ENCODE data around the gene SPART.

SPART gene

GRCh38 chr13:36377826-36378468, 31.8 kb upstream of the SPART start:
- CTCF ChIA-PET, result interaction anchor here (0.9 kb wide), 1 partner anchor 9 kb away, joined by 3 read pairs; no protein-coding TSS in a partner anchor
- TF ChIP-seq CTBP1 (IDR thresholded peaks at IDR 0.05; ENCODE audit: borderline replicate concordance), result no peak
- TF ChIP-seq HDGF (IDR thresholded peaks at IDR 0.05; ENCODE audit: borderline replicate concordance), result no peak
- no peak for TF ChIP-seq NFRKB (IDR thresholded peaks at IDR 0.05)
- TF ChIP-seq L3MBTL2 (conservative IDR thresholded peaks at IDR 0.05), result no peak
- no peak for TF ChIP-seq TARDBP (IDR thresholded peaks at IDR 0.05)

DNA sequence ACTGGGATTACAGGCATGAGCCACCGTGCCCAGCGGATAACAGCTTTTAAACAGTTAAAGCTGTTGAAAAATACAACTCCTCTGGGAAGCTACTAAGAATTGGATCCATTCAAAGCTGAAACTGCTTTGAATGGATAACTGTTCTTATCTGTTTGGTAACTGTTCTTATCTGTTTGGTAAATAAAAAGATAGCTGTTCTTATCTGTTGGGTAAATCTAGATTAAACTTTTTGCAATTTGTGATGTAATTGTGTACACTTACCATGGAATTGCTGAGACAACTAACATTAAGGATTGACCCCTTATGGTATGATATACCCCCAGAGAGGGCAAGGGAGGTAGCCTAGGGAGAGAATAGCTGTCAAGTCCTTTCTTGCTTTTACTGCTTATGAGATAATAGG, 27.9 kb upstream of the SPART start:
- CTCF ChIA-PET, result interaction anchor here (1.1 kb wide), 1 partner anchor 27 kb away, joined by 4 read pairs; no protein-coding TSS in a partner anchor
- POLR2A ChIA-PET, result no interaction called here
- no peak for DNase-seq (ENCODE audit: extremely low spot score)
- no peak for TF ChIP-seq NFRKB (IDR thresholded peaks at IDR 0.05)
- no peak for TF ChIP-seq ELF4 (IDR thresholded peaks at IDR 0.05)
- no peak for TF ChIP-seq BHLHE40 (IDR thresholded peaks at IDR 0.05; ENCODE audit: borderline replicate concordance)
- no peak for TF ChIP-seq CTBP1 (IDR thresholded peaks at IDR 0.05; ENCODE audit: borderline replicate concordance)
- no peak for TF ChIP-seq HDGF (IDR thresholded peaks at IDR 0.05; ENCODE audit: borderline replicate concordance)
- no peak for TF ChIP-seq FOXA1 (IDR thresholded peaks at IDR 0.05)
- no peak for TF ChIP-seq FOXM1 (IDR thresholded peaks at IDR 0.05; ENCODE audit: borderline replicate concordance)
- TF ChIP-seq ARNT (IDR thresholded peaks at IDR 0.05), result no peak
- TF ChIP-seq FOXK2 (IDR thresholded peaks at IDR 0.05), result no peak
- no peak for TF ChIP-seq TARDBP (IDR thresholded peaks at IDR 0.05)
- TF ChIP-seq SUZ12 (IDR thresholded peaks at IDR 0.05), result no peak
- no peak for TF ChIP-seq SP1 (IDR thresholded peaks at IDR 0.05)
- no peak for TF ChIP-seq ZNF384 (IDR thresholded peaks at IDR 0.05)
- TF ChIP-seq LEF1 (IDR thresholded peaks at IDR 0.05; ENCODE audit: borderline replicate concordance), result no peak
- TF ChIP-seq, protein P1, sequence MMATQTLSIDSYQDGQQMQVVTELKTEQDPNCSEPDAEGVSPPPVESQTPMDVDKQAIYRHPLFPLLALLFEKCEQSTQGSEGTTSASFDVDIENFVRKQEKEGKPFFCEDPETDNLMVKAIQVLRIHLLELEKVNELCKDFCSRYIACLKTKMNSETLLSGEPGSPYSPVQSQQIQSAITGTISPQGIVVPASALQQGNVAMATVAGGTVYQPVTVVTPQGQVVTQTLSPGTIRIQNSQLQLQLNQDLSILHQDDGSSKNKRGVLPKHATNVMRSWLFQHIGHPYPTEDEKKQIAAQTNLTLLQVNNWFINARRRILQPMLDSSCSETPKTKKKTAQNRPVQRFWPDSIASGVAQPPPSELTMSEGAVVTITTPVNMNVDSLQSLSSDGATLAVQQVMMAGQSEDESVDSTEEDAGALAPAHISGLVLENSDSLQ (IDR thresholded peaks at IDR 0.05), result no peak
- TF ChIP-seq L3MBTL2 (conservative IDR thresholded peaks at IDR 0.05), result no peak

More at GRCh38 chr13:36377826-36378468, 31.8 kb upstream of the SPART start:
- DNase-seq (ENCODE audit: extremely low spot score), result no peak
- POLR2A ChIA-PET, result no interaction called here

GRCh38 chr13:36371185-36371584, 25.0 kb upstream of the SPART start:
- ChIA-PET CTCF (no interaction called here), POLR2A (no interaction called here)
- DNase-seq (ENCODE audit: extremely low spot score), result no peak
- TF ChIP-seq BHLHE40 (IDR thresholded peaks at IDR 0.05; ENCODE audit: borderline replicate concordance), result no peak
- no peak for TF ChIP-seq L3MBTL2 (conservative IDR thresholded peaks at IDR 0.05)
- TF ChIP-seq ELF4 (IDR thresholded peaks at IDR 0.05), result no peak
- TF ChIP-seq SP1 (IDR thresholded peaks at IDR 0.05), result no peak
- TF ChIP-seq HDGF (IDR thresholded peaks at IDR 0.05; ENCODE audit: borderline replicate concordance), result no peak
- no peak for TF ChIP-seq NFRKB (IDR thresholded peaks at IDR 0.05)
- TF ChIP-seq FOXA1 (IDR thresholded peaks at IDR 0.05), result no peak
- no peak for TF ChIP-seq FOXM1 (IDR thresholded peaks at IDR 0.05; ENCODE audit: borderline replicate concordance)
- no peak for TF ChIP-seq TARDBP (IDR thresholded peaks at IDR 0.05)
- TF ChIP-seq, protein P1 (IDR thresholded peaks at IDR 0.05), result no peak
- TF ChIP-seq CTBP1 (IDR thresholded peaks at IDR 0.05; ENCODE audit: borderline replicate concordance), result no peak
- TF ChIP-seq ZNF384 (IDR thresholded peaks at IDR 0.05), result no peak
- no peak for TF ChIP-seq FOXK2 (IDR thresholded peaks at IDR 0.05)
- no peak for TF ChIP-seq SUZ12 (IDR thresholded peaks at IDR 0.05)
- TF ChIP-seq LEF1 (IDR thresholded peaks at IDR 0.05; ENCODE audit: borderline replicate concordance), result no peak
- TF ChIP-seq ARNT (IDR thresholded peaks at IDR 0.05), result no peak

DNA sequence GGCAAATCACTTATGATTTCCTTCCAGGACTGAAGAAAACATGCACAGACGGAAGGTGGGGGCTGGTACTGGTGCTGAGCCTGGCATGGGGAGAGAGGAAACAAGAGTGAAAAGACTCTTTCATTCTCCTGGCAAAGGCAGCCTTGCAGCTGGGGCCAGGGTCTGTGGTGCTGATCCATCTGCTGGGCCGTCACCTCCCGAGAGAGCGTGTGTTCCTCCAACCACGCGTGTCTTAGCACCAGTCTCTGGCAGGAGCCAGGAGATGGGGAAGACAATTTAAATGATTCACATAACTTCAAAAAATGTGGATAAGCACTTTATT, 23.9 kb upstream of the SPART start:
- CTCF ChIA-PET, result interaction anchor here (1.6 kb wide), 1 partner anchor 23 kb away, joined by 5 read pairs; no protein-coding TSS in a partner anchor
- no peak for DNase-seq (ENCODE audit: extremely low spot score)
- TF ChIP-seq, protein P1 (IDR thresholded peaks at IDR 0.05), result no peak
- TF ChIP-seq FOXM1 (IDR thresholded peaks at IDR 0.05; ENCODE audit: borderline replicate concordance), result no peak
- TF ChIP-seq CTBP1 (IDR thresholded peaks at IDR 0.05; ENCODE audit: borderline replicate concordance), result no peak
- no peak for TF ChIP-seq NFRKB (IDR thresholded peaks at IDR 0.05)
- no peak for TF ChIP-seq HDGF (IDR thresholded peaks at IDR 0.05; ENCODE audit: borderline replicate concordance)
- no peak for TF ChIP-seq ELF4 (IDR thresholded peaks at IDR 0.05)
- no peak for TF ChIP-seq BHLHE40 (IDR thresholded peaks at IDR 0.05; ENCODE audit: borderline replicate concordance)
- TF ChIP-seq LEF1 (IDR thresholded peaks at IDR 0.05; ENCODE audit: borderline replicate concordance), result no peak
- TF ChIP-seq FOXK2 (IDR thresholded peaks at IDR 0.05), result no peak
- no peak for TF ChIP-seq SUZ12 (IDR thresholded peaks at IDR 0.05)
- POLR2A ChIA-PET, result no interaction called here

- CTCF ChIA-PET, result interaction anchor here (1.3 to 1.6 kb wide), 2 partner anchors 8 to 22 kb away, joined by 3 to 5 read pairs; no protein-coding TSS in a partner anchor
- TF ChIP-seq FOXA1 (IDR thresholded peaks at IDR 0.05), result no peak
- POLR2A ChIA-PET, result no interaction called here
- no peak for DNase-seq (ENCODE audit: extremely low spot score)
Measured at GRCh38 chr13:36369268-36370107, 23.3 kb upstream of the SPART start.

DNA sequence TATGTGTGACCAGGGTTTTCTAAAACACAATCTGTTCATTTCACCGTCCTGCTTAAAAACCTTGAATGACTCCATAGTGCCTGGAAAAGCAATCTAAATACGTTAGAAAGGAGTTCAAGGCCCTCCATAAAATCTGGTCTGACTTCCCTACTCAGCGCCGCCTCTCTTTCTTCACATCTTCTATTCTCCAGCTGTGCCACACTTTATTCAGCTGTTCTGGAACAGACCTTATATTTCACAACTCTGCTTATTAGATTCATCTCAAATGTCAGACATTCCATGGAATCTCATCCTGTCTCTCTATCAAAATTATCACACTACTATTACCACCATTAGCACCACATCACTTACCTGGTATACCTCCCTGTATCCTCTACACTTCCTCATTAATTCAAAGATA, 19.8 kb upstream of the SPART start:
- CTCF ChIA-PET, result no interaction called here
- DNase-seq (ENCODE audit: extremely low spot score), result no peak
- TF ChIP-seq FOXK2 (IDR thresholded peaks at IDR 0.05) (no peak), LEF1 (IDR thresholded peaks at IDR 0.05; ENCODE audit: borderline replicate concordance) (no peak), L3MBTL2 (conservative IDR thresholded peaks at IDR 0.05) (no peak), SP1 (IDR thresholded peaks at IDR 0.05) (no peak), HDGF (IDR thresholded peaks at IDR 0.05; ENCODE audit: borderline replicate concordance) (no peak), CTBP1 (IDR thresholded peaks at IDR 0.05; ENCODE audit: borderline replicate concordance) (no peak), ELF4 (IDR thresholded peaks at IDR 0.05) (no peak), TARDBP (IDR thresholded peaks at IDR 0.05) (no peak), BHLHE40 (IDR thresholded peaks at IDR 0.05; ENCODE audit: borderline replicate concordance) (no peak), NFRKB (IDR thresholded peaks at IDR 0.05) (no peak), FOXM1 (IDR thresholded peaks at IDR 0.05; ENCODE audit: borderline replicate concordance) (no peak)
- TF ChIP-seq, protein P1 (IDR thresholded peaks at IDR 0.05), result no peak

More for the DNA sequence above, 19.8 kb upstream of the SPART start:
- POLR2A ChIA-PET, result no interaction called here
